OCI-LY3 (cell line): Measurements from ENCODE around the gene HBQ1.
A peak's percentile ranks its signal among the peaks of the same experiment; 100 is the strongest.

Experiments used
- H2AFZ ChIP-seq: fragments of 200-600, 300-600 bp; shearing (Covaris generic); 2 replicates; pipeline ENCODE4 v1.6.0; 2014; ENCODE audit warnings: antibody characterized with exemption, low read depth, low read length
- H3K27ac ChIP-seq: fragments of 200-600, 300-600 bp; sonication (generic); 2 replicates; pipeline ENCODE4 v1.5.1; 2014; ENCODE audit warnings: mild to moderate bottlenecking, low read length, moderate library complexity, mixed read lengths
- H3K27me3 ChIP-seq: fragments of 200-600, 300-600 bp; sonication (generic); 2 replicates; pipeline ENCODE4 v1.6.1; 2014; ENCODE audit warnings: low read depth, low read length, mixed read lengths
- H3K36me3 ChIP-seq: fragments of 200-600, 300-600 bp; sonication (generic); replicated peaks from 2 replicates; pipeline ENCODE3; 2014; ENCODE audit warnings: low read depth, low read length, mixed read lengths
- H3K4me1 ChIP-seq: fragments of 300-600, 200-600 bp; sonication (generic); 2 replicates; pipeline ENCODE4 v1.6.1; 2014; ENCODE audit warnings: low read length, mixed read lengths
- H3K4me2 ChIP-seq: fragments of 200-600, 300-600 bp; sonication (generic); 2 replicates; pipeline ENCODE4 v1.6.1; 2014; ENCODE audit warnings: low read length, mixed read lengths
- H3K4me3 ChIP-seq: fragments of 300-600, 200-600 bp; sonication (generic); 2 replicates; pipeline ENCODE4 v1.5.1; 2014; ENCODE audit warnings: antibody characterized with exemption, mild to moderate bottlenecking, low read length, moderate library complexity
- H3K79me2 ChIP-seq: fragments of 300-600, 200-600 bp; shearing (Covaris generic); 2 replicates; pipeline ENCODE4 v1.6.1; 2014; ENCODE audit warnings: mild to moderate bottlenecking, low read length, mixed read lengths
- H3K9ac ChIP-seq: fragments of 300-600, 200-600 bp; shearing (Covaris generic); 2 replicates; pipeline ENCODE4 v1.6.0; 2014; ENCODE audit warnings: mild to moderate bottlenecking, low read length, moderate library complexity
- H3K9me3 ChIP-seq: fragments of 200-600, 300-600 bp; shearing (Covaris generic); 2 replicates; pipeline ENCODE4 v1.6.1; 2014; ENCODE audit warnings: low read length, mixed read lengths; ENCODE audit not compliant: insufficient read depth
- H4K20me1 ChIP-seq: fragments of 200-600, 300-600 bp; sonication (generic); 2 replicates; pipeline ENCODE4 v1.6.1; 2016; ENCODE audit warnings: low read length, mixed read lengths; ENCODE audit not compliant: insufficient read depth
- EZH2phosphoT487 ChIP-seq: fragments of 200-600 bp; shearing (Covaris generic); IDR thresholded peaks from 2 replicates; pipeline ENCODE4 v1.6.1; 2018; ENCODE audit warnings: antibody characterized with exemption, mixed run types, low read depth
- TF ChIP-seq, protein P1 (sequence below): fragments of 200-600, 300-600 bp; sonication (generic); IDR thresholded peaks from 2 replicates; pipeline ENCODE4 v1.5.1; 2014; ENCODE audit warnings: antibody characterized with exemption, low read length, low read depth

Gene HBQ1

DNA sequence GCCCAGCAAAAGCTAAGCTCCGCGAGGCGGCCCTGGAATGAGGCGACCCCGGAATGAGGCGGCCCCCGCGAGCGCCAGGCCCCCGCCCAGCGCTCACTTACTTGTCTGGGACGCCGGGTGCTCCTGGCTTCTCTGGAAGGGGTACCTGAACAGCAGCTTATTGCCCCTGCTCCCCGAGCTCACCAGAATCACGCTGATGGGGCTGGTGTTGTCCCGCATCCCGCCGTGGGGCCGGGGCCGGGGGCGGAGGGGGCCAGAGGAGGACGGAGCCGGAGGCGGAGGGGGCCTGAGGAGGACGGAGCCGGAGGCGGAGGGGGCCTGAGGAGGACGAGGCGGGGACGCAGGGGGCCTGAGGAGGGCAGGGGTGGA, 42.2 kb upstream of the HBQ1 start:
- peaks cover 9% of the 10 kb centered on the region; the same call in 1 of the 2 replicates for H4K20me1 ChIP-seq

DNA sequence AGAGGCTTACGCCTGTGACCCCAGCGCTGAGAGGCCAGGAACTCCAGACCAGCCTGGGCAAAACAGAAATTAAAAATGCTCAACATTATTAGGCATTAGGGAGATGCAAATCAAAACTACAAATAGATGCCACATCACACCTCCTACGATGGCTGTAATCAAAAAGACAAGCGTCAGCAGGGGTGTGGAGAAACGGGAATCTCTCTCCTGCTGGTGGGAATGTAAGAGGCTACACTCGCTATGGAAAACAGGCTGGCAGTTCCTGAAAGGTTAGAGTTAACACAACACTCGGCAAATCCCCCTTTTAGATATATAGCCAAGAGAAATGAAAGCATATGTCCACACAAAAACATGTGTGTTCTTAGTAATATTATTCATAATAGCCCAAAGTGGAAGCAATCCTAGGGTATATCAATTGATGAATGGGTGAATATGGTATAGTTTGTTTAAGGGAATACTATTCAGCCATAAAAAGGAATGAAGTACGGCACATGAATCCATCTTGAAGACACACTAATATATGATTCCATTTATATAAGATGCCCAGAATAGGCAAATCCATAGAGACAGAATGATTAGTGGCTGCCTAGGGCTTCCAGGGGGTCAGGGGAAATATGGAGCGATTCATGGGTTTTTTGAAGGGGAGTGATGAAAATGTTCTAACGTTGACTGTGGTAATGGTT, 39.9 kb upstream of the HBQ1 start:
- H3K36me3 ChIP-seq = peaks cover 4% of the 10 kb centered on the region
- TF ChIP-seq, protein P1, sequence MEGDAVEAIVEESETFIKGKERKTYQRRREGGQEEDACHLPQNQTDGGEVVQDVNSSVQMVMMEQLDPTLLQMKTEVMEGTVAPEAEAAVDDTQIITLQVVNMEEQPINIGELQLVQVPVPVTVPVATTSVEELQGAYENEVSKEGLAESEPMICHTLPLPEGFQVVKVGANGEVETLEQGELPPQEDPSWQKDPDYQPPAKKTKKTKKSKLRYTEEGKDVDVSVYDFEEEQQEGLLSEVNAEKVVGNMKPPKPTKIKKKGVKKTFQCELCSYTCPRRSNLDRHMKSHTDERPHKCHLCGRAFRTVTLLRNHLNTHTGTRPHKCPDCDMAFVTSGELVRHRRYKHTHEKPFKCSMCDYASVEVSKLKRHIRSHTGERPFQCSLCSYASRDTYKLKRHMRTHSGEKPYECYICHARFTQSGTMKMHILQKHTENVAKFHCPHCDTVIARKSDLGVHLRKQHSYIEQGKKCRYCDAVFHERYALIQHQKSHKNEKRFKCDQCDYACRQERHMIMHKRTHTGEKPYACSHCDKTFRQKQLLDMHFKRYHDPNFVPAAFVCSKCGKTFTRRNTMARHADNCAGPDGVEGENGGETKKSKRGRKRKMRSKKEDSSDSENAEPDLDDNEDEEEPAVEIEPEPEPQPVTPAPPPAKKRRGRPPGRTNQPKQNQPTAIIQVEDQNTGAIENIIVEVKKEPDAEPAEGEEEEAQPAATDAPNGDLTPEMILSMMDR = no peak
- no peak for TF ChIP-seq EZH2phosphoT487
- peaks cover 27% of the 10 kb centered on the region for H3K79me2 ChIP-seq
- H3K9ac ChIP-seq = no peak overlapping the region
- H3K4me3 ChIP-seq = no peak overlapping the region
- H4K20me1 ChIP-seq = no peaks in the 10 kb centered on the region
- H3K27me3 ChIP-seq = no peaks in the 10 kb centered on the region
- peaks cover 5% of the 10 kb centered on the region for H3K4me1 ChIP-seq
- no peak overlapping the region for H2AFZ ChIP-seq
- no peak overlapping the region for H3K27ac ChIP-seq
- H3K4me2 ChIP-seq = no peak overlapping the region
- H3K9me3 ChIP-seq = no peaks in the 10 kb centered on the region; the same call in 1 of the 2 replicates

More for the DNA sequence above, 42.2 kb upstream of the HBQ1 start:
- Histone ChIP-seq H3K4me2 (peak overlapping the region; percentile 60), H3K9ac (peak overlapping the region; percentile 81), H3K79me2 (peaks cover 48% of the 10 kb centered on the region), H3K4me1 (peaks cover 5% of the 10 kb centered on the region), H2AFZ (no peak overlapping the region), H3K27me3 (no peaks in the 10 kb centered on the region), H3K9me3 (no peaks in the 10 kb centered on the region; the same call in 1 of the 2 replicates), H3K27ac (peak overlapping the region; percentile 48), H3K36me3 (peaks cover 6% of the 10 kb centered on the region), H3K4me3 (peak overlapping the region; percentile 87)
- no peak for TF ChIP-seq EZH2phosphoT487
- TF ChIP-seq, protein P1 = no peak

DNA sequence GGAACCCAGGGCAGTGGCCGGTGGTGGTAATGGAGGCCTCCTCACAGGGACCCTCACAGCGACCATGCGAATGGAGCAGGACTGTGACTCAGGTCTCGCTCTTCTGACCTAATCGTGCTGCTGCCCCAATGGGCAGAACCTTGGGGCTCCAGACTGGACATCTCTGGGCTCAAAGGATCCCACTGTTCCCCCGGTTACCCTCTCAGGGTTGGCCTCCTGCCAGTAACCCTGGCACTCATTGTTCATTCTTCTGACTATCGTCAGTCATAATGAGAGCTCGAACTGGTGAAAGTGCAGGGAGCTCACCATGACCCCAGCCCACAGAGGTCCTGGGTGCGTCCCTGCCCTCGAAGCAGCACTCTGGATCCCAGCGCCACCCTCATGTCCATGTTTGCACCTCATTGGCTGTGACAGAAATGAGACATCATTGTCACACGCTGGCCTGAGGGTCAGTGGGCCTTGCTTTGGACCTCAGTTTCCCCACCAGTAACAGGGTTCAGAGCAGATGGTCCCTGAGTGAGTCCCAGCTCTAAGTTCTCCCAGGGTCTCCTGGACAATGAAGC, 37.8 kb upstream of the HBQ1 start:
- H3K27me3 ChIP-seq = no peaks in the 10 kb centered on the region
- H3K9ac ChIP-seq = no peak overlapping the region
- no peaks in the 10 kb centered on the region; the same call in 1 of the 2 replicates for H3K9me3 ChIP-seq
- H4K20me1 ChIP-seq = no peaks in the 10 kb centered on the region
- H3K27ac ChIP-seq = no peak overlapping the region
- H3K4me1 ChIP-seq = peaks cover under 1% of the 10 kb centered on the region; the same call in 1 of the 2 replicates
- H3K4me2 ChIP-seq = no peak overlapping the region
- H3K4me3 ChIP-seq = no peak overlapping the region
- H3K36me3 ChIP-seq = no peaks in the 10 kb centered on the region
- TF ChIP-seq, protein P1 = no peak
- no peak for TF ChIP-seq EZH2phosphoT487
- peaks cover 7% of the 10 kb centered on the region for H3K79me2 ChIP-seq
- H2AFZ ChIP-seq = no peak overlapping the region

DNA sequence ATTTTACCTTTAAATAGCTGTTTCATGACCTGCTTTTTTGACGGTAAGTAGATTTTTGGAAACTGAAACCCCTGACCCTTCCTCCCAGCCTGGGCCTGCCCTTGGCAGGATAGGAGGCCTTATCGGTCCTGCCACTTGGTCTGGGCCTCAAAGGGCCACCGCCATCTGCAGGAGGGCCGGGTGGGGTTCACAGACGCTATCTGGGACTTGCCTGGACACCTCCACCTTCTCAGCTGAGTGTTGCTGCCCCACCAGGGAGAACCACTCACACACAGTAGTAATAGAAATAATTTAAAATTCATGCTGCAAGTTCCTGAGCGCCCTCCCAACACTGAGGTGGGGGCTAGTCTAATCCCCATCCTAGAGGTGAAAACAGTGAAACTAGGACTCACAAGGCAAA, 37.2 kb upstream of the HBQ1 start:
- Histone ChIP-seq H3K27me3 (no peaks in the 10 kb centered on the region), H3K27ac (no peak overlapping the region), H3K4me3 (no peak overlapping the region), H3K79me2 (peaks cover 1% of the 10 kb centered on the region), H3K9me3 (no peaks in the 10 kb centered on the region; the same call in 1 of the 2 replicates), H3K36me3 (no peaks in the 10 kb centered on the region), H3K4me2 (no peak overlapping the region), H3K9ac (no peak overlapping the region), H4K20me1 (no peaks in the 10 kb centered on the region), H2AFZ (no peak overlapping the region), H3K4me1 (no peaks in the 10 kb centered on the region)
- TF ChIP-seq EZH2phosphoT487 = no peak
- TF ChIP-seq, protein P1 = no peak
